T-helper 22 cell (primary cell): ENCODE results near the gene SLC2A1.

Source experiments
- DNase-seq: peaks from one replicate; pipeline ENCODE4 v3.0.0-alpha.2; 2020; ENCODE audit warnings: low read depth

Gene SLC2A1

DNA sequence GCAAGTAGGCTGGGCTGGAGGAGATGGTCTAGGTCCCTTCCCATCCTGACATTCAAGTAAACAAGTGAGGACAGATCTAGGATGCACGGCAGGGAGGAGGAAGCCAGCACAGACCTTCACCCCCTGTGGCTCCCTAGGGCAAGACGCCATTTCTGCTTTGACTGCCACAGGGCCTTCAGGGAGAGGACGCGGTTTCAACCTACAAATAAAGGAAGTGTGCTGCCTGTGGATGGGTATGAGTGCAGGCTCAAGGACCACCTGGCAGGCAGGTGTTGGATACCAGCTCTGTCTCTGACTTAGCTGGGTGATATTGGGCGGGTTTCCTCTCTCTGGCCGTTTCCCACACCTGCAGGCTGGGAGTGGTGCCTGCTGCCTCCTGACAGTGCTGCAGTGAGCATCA is 16.2 kb downstream of the SLC2A1 start:
- no peak for DNase-seq

DNA sequence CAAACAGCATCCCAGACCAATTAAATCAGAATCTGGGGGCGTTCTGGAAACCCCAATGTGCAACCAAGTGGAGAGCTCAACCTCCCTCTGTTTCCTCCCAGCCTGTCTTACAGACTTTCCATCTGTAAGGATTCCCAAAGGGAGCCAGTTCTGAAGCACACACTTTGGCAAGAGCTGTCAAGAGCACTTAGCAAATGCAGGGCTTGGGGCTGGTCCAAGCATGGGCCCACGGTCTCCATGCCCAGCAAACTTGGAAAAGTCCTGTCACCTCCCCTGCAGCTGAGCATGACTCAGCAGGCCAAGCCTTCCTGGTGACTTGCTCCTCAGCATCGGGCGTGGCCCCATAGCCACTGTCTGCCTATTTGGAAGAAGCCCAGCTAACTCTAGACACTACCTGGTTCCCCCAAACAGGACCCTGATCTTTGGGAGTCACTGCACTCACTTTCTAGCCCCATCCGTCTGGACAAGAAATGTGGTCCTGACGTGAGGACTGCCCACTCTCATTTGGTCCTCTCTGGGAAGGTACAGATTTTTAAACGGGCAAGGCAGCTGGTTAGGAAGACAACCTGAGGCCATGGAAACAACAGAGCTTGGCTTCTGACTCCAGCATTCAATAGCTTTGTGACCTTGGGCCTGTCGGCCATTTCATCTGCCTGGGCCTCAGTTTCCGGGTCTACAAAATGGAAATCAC is 16.9 kb downstream of the SLC2A1 start:
- DNase-seq: no peak

DNA sequence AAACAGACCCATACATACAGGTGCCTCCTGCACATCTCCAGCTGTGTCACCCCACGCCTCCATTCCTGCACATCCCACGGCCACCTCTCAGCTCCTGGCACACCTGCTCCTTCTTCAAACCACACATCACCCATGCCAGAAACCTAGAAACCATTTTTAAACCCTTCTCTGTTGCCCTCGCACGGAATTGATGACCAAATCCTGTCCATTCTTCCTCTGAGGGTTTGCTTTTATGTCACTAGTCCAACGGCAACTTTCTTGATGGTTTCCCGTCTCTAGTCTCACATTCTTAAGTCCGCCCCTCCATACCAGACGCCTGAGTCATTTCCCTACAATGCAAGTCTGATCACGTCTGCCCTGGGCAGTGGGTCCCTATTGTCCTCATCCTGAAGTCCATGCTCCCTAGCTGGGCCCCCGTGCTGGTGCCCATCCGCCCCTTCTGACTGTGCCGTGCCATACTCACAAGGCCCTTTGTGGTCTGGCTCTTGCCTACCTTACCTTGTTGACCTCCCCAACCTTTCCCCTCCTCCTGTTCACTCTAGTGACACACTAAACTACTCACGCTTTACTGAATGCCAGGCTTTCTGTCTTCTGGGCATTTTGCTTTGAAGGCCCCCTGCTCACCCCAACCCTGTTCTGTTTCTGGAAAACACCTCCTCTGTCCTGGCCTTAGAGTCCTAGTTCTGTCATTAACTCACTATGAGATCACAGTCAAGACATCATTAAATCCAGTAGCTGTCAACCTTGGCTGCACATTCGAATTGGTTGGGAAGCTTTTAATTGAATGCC is 17.6 kb downstream of the SLC2A1 start:
- DNase-seq: no peak

DNA sequence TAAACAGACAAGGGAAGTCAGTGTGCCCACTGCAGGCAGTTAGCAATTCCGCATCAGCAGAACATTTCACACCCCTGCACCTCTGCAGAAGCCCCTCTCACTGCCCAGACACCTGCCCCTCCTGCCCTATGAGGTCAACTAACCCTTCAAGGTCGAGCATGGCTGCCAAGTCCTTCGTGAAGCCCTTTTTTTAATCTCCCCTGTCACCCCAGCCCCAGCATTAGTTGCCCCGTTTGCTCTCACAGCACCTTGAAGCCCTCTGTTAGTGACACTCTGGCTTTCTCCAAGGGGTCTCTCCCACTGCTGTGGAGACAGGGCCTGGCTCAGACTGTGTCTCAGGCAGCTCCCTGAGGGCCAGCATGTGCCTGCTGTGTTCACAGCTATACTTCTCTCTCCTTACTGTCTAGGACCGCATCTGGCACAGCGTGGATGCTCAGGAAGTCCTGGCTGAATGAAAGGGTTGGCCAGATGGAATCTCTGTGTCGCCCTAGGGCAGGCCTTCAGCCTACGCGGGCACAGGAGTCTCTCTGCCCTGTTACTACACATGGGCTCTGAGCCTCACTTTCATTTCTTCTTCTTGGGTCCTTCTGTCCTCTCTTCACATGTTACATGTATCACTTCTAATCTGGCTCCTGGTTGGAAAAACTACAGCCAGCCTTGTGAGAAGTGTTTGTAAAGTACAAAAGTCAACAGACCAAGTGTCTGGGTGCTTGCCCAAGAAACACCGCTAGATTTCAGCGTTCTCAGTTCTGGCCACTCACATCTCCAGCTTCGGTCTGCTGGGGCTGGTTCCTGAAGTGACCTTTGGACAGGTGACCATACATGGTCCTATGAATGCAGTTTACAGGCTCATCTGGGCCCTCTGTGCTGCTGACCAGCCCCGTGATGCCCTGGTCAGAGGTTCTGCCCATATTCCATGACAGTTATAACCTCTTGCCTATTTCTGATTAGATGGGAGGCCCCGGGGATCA is 19.7 kb downstream of the SLC2A1 start:
- no peak for DNase-seq

DNA sequence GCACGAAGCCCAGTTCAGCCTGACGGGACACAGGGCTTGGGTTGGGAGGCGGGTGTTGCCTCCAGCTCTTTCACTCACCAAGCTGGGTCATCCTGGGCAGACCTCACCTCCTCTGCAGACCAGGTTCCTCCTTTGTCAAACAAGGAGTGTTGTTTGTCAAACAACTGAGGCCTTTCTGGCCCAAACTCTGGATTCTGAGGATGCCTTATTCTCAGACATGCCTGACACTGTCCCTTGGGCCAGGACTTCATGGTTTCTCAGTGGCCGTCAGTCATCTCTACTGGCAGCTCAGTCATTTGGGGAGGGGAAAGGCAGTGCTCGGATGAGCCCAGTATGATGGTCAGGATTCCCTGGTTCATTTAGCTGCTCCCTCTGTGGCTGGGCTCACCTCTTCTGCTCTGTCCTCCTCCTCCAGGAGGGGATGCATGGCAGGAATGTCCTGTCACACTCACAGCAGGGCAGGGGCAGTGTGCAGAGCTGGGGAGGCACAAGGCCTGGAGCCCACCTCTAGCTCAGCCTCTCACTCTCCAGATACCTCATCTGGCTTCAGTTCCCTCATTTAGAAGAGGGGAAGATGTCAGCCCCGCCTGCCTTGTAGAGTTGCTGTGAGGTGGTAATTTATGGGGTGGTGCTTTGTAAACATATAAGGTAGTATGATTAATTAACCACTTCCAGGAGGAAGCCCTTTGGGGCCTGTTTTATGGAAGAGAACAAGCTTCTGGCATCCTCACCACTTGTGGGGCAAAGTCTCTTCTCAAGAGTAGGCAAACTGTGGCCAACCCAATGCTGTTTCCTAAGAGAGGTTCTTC is 20.6 kb downstream of the SLC2A1 start:
- DNase-seq: no peak

DNA sequence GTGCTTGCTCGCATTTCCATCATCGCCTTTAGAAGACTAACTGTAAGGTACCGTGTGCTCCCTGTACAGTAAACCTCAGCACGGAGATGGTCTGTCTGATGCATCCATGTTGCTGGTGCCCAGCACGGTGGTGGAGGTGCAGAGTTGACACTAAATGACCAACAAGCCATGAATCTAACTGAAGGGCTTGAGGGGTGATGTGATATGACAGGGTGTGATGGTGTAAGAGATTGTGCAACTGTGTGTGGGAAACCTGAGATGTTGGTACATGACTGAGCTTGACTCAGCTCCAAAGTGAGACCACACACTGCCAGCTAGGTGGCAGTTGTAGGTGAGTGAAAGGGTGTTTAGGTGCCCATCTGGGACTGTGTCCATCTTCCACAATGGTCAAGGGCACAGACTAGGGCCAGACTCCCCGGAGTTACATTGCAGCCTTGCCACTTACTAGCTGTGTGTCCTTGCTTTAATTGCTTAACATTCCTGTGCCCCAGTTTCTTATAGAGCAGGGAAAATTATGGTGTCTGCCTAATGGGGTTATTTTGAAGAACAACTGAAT is 21.4 kb downstream of the SLC2A1 start:
- no peak for DNase-seq

DNA sequence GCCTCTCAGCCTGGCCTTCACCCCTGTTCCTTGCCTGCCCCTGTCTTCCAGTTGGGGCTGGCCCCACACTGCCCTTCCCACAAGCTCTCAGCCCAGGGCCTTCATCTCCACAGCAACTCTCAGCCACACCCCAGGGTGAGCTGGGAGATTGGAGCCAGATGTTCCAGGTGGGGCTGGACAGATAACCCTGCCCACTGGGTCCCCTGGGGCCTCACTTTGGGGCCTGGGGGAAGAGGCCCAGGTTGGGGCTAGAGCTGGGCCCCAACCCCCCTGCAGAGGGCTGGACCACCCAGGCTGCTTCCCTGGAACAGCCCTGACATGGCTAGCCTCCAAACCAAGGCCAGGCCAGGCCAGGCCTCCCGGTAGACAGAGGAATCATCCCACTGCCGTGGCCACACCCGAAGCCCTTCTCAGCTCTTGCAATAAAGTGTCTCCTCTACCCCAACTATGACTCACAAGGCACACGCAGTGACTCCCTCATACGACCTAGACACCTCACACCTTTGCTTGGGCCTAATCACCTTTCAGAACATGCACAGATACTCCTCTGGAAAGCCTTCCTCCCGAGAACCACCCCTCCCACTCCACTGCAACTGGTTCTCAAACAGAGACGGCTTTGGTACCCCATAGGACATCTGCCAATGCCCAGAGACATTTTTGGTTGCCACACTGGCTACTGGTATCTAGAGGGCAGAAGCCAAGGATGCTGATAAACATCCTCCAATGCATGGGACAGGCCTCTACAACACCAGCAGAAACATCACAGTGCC is 22.2 kb downstream of the SLC2A1 start:
- DNase-seq: no peak

DNA sequence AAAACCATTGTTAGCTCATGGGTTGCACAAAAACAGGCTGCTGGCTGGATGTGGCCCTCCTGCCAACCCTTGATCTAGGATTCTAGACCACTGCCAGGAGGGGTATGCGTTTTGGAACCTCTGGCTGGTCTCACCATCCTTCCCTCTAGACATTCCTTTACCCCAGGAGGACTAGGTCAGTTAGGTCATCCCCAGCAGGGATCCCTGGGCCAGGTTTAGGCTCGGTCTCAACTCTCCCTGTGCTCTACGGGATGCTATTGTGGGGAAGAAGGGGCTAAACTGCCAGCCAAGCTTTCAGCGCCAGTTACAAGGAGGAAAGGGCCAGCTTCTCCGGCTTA is 22.7 kb downstream of the SLC2A1 start:
- DNase-seq: no peak

DNA sequence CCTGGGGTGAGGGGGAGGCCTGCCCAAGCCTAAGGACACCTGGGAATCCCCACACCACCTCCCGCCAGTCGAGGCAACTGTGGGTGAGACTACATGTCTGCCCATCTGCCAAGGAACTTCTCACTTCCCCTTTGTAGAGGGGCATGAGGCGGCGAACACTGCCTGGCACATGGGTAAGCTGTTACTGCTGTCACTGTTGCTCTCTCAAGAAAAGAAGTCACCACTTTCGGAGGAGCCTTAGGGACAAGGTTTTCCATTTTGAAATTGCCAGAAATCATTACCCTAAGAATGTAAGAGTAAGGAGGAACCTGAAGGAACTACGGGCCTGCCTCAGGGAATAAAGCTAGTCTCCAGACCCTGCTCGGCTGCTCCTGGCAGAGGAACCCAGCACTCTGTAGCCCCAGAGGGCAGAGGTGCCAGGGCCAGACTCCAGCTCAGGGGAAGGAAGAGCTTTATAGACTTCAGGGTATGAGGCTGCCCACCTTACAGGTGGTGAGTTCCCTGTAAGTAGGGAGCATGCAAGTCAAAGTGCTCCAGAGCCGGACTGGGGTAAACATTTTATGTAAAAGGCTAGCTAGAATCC is 23.3 kb downstream of the SLC2A1 start:
- no peak for DNase-seq

DNA sequence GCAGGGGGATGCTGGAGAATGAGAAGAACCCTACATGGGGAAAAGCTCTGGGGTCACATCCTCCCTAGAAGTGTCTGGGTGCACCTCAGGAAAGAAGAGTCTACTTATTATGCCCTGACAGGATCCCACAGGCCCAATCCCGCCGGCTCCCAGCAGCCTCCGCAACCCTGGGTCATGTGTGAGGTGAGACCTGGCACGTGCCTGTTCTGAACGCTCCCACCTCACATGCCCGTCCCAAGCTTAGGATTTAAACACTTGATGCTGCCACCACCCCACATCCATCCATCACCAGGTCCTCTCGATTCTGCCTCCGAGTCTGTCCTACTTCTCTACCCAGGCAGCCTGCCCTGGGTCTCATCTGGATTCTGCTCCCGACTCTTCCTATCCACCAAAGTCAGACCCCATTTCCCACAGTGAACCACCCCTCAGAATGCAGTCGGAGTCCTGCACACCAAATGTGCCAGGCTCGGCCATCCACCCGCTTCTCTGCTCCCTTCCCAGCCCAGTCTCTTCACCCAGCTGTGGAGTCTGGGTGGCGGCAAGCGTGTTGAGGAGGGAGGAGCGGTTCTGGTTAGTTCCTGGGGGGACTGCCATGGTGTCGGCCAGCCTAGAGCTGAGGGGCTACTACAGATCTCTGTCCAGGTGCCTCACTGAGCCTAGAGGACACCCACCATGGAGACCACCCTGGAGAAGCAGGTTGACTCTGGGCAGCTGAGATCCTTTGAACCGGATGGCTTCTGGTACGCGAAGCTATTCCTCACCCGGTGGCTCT is 23.9 kb downstream of the SLC2A1 start:
- DNase-seq: no peak

DNA sequence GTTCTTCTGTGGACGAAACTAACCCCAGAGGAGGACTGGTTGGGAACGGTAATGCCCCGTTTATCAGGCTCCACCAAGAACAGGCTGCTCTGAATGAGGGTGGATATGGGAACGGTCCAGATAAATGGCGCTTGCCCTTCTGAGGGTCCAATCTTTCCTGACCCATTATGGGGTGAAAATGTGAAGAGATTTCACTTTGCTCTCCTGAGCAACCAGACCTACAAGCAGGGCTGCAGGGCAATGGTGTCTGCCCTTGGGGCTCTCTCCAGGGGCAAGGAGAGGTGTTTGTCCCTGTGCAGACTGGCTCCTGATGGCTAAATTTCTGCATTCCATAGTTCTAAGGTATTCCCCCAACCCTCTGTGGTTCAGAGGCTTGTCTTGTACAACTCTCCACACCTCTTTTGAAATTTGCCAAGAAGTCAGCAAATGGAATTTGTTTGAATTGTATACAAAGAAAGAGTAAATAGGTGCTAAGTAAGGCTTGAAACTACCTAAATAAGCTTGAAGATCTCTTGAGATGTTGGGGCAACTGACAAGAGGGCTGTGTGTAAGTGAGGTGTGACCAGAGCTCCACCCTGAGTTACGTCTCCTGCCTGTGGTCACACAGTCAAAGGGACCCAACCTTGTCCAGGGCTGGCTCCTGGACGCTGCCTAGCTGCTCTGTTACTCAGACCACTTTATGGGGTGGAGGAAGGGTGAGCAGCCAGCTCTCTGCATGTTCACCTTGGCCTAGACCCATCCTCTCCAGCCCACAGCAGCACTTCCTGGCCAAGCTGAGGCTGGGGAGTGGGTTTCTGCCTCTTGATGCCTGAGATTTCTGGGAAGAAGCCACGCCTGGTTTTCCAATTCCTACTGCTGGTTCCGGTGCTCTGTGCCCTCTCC is 24.8 kb downstream of the SLC2A1 start:
- no peak for DNase-seq

DNA sequence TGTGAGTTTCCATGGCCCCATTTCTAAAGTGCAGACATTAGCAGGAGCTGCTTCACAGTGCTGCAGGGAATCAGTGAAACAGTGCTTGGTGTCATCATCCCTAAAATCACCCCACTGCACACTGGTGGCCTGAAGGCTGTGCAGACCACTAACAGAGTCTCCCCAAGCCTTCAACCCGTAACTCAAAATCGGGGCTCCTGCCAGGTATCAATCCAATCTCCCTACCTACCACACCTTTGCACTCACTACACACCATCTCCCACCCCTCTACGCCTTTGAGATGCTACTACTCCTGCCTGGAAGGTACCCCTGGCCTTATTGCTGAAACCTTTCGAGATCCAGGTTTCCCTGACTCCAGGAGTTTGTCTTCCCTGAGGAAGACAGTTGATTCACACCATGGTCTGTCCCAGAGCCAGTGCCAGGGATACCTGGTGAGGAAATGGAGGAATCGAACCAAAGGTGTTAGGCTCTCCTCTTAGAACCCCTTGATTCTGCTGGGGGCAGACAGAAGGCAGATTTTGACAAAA is 25.5 kb downstream of the SLC2A1 start:
- DNase-seq: no peak

DNA sequence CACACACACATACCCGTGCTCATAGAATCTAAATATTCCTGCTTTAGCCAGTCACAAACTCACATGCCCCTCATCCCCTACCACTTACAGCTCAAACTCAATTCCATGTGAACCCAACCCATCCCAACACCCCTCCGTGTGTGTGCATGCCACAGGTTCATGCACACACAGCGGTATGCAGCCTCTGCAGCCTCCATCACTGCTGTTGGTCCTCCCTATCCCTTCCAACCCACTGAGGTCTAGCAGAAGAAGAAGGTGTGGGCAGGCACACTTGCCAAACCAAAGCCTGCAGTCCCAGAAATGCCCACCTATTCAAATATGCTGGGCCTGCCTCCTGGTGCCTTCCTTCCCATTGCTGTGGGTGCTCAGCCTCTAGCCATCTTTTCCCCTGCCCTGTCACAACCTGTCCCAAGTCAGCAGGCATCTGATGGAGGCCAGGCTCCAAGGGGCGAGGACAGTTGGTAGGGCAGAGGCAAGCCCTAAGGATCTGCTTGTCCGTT is 26.2 kb downstream of the SLC2A1 start:
- no peak for DNase-seq

DNA sequence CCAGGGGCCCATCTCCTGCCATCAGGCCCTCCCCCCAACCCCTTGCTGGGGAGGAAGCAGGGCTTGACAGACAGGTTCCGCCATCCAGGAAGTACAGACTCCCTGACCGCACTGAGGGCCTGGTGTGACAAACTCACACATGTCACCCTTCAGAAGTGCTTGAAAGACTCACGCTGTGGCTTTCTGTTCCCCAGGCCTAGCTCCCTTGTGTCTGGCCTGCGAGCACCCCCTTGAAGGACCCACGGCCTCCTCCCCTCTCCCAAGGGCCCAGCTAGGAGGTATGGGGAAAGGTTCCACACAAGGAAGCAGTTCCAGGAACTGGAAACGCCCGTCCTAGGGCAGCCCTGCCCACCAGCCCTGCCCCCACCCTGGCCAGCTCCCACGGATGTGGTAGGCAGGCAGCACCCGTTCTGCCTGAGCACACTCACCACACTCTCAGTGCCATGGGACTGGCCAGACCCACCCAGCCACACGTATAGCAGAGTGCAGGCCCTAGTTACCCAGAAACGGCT is 26.7 kb downstream of the SLC2A1 start:
- peak; percentile 72 for DNase-seq

DNA sequence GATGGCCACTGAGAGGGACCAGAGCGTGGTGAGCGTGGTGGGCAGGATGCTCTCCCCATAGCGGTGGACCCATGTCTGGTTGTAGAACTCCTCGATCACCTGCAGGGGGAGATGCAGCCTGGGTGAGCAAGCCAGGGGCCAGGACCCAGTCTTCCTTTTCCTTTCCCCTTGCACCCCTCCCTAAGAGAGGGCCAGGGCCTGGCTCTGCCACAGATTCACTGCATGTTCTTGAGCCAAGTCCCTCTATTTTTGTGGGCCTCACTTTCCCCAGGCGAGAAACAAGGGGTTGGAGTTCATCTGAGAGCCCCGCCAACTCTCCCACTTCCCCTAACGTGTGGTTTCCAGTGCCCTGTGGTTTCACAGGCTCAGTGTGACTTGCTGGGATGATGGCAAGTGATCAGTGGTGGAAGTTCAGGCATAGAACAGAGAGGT is 27.5 kb downstream of the SLC2A1 start:
- DNase-seq: peak; percentile 32

DNA sequence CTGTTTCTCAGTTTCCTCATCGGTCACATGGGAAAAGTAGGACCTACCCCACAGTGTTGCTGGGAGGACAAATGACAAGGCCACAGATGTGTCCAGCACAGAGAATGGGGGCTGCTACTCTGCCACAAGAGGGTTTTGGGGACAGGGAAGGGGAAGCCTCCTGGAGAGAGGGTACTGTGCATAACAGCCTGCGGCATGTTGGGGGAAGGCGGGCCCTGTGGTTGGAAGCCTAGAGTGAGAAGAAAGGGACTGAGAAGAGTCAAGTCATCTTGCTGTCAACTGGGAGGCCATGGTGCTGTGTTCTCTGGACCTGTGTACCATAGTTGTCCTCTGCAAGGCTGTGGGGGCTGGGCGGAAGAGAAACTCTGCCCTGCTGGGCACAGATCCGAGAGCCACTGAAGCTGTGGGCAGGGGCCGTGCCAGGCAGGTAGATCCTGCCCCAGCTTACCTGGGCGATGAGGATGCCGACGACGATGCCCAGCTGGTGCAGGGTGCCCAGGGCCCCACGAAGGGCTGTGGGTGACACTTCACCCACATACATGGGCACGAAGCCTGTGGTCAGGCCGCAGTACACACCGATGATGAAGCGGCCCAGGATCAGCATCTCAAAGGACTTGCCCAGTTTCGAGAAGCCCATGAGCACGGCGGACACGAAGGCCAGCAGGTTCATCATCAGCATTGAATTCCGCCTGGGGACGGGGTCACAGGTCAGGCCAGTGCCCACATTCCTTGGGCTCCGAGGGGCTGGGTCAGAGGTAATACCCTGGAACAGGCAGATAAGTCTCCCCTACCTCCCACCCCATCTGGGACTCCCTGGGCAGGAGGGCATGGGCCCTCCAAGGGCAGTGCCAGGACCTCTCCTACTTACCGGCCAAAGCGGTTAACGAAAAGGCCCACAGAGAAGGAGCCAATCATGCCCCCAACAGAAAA is 28.2 kb downstream of the SLC2A1 start:
- DNase-seq: no peak
